Esophagus squamous epithelium (tissue), 4 donors: ENCODE results near the gene EIF2S3B.

Experiments used
- CTCF ChIP-seq, 6 experiments: fragments of 450-650 bp in 4 of 6; fragments of 200-600 bp in 2 of 6; sonication (generic) in 2 of 6; IDR thresholded peaks; one replicate each; pipeline ENCODE4 v1.5.1; 2016 to 2019; ENCODE audit warnings: antibody characterized with exemption in 6 of 6, mild to moderate bottlenecking in 4 of 6, moderate library complexity in 4 of 6
- POLR2A ChIP-seq, 4 donors: fragments of 450-650 bp; IDR thresholded peaks; one replicate each; pipeline ENCODE4 v1.6.1; 2017; ENCODE audit warnings: antibody characterized with exemption in 4 of 4, mild to moderate bottlenecking in 4 of 4, moderate library complexity in 3 of 4

GRCh38 chr12:10491766-10492165 is 13.9 kb upstream of the EIF2S3B start:
- no peak for TF ChIP-seq CTCF (IDR thresholded peaks at IDR 0.05)
- TF ChIP-seq POLR2A (IDR thresholded peaks at IDR 0.05) = no peak
